Panc1 (cell line): Measurements from ENCODE around the gene NOS3. TPM values are rescaled to one million over a fixed set of nuclear protein-coding genes. Genes with fewer than 3 reads are reported as not detected.

Source experiments
- ATAC-seq: fragments of 200-7000 bp; cut with Tn5 transposase; 2 replicates; pipeline ENCODE4 v1.9.1; 2020; ENCODE audit warnings: mild to moderate bottlenecking, moderate library complexity
- BruUV-seq: library from RNA; stranded (reverse); fragments of 400-500 nt; replicated peaks from 2 replicates; lab custom pipeline; 2021; lab: Mats Ljungman, UMichigan
- CTCF ChIA-PET: fragments of 300-600 bp; sonication (Branson Sonifier 250); formaldehyde crosslinking; loops from one replicate; lab custom pipeline; 2022; ENCODE audit warnings: antibody characterized with exemption; lab: Charles Lee
- POLR2A ChIA-PET: fragments of 300-600 bp; sonication (Branson Sonifier 250); formaldehyde crosslinking; loops from one replicate; lab custom pipeline; 2022; ENCODE audit warnings: antibody characterized with exemption; lab: Charles Lee
- DNase-seq: peaks from one replicate; pipeline ENCODE4 v3.0.0-alpha.2; 2010; ENCODE audit warnings: low read depth, low spot score
- H3K27ac ChIP-seq: 2 replicates; pipeline ENCODE4 v1.5.1; 2011; ENCODE audit warnings: mild to moderate bottlenecking, low read length, inconsistent platforms
- H3K27me3 ChIP-seq: fragments of 200-500 bp; sonication (Bioruptor generic); 2 replicates; pipeline ENCODE4 v1.6.0; 2014; ENCODE audit warnings: low read length, inconsistent platforms; ENCODE audit not compliant: control insufficient read depth, insufficient read depth
- H3K36me3 ChIP-seq: fragments of 200-500 bp; sonication (Bioruptor generic); 2 replicates; pipeline ENCODE4 v1.5.1; 2014; ENCODE audit warnings: inconsistent platforms, mild to moderate bottlenecking, low read length, moderate library complexity; ENCODE audit not compliant: control insufficient read depth, insufficient read depth
- H3K4me1 ChIP-seq: 2 replicates; pipeline ENCODE4 v1.5.1; 2011; ENCODE audit warnings: inconsistent platforms, mild to moderate bottlenecking, low read length, moderate library complexity; ENCODE audit not compliant: control insufficient read depth, insufficient read depth
- H3K4me3 ChIP-seq, 2 experiments: 2 replicates each; pipeline ENCODE4 v1.5.1; 2011 to 2012; ENCODE audit warnings: low read depth in 2 of 2, low read length in 2 of 2, mild to moderate bottlenecking in 2 of 2, inconsistent platforms in 1 of 2, moderate library complexity in 1 of 2
- H3K9me3 ChIP-seq: fragments of 200-500 bp; sonication (Bioruptor generic); 2 replicates; pipeline ENCODE4 v1.5.1; 2014; ENCODE audit warnings: low read depth, mild to moderate bottlenecking, inconsistent platforms, low read length, moderate library complexity; ENCODE audit not compliant: control insufficient read depth, insufficient read depth
- CTCF ChIP-seq: fragments of 450-650 bp; IDR thresholded peaks from 2 replicates; pipeline ENCODE4 v1.5.1; 2017; ENCODE audit warnings: mild to moderate bottlenecking
- POLR2AphosphoS5 ChIP-seq: IDR thresholded peaks from 2 replicates; pipeline ENCODE4 v1.6.1; 2012; ENCODE audit warnings: mild to moderate bottlenecking, low read depth, low read length, moderate library complexity
- REST ChIP-seq, 2 experiments: IDR thresholded peaks; 2 replicates each; pipeline ENCODE4 v1.6.1; 2011 to 2012; ENCODE audit warnings: low read depth in 2 of 2, control low read depth in 1 of 2, low read length in 1 of 2, mild to moderate bottlenecking in 1 of 2, moderate library complexity in 1 of 2; ENCODE audit not compliant: insufficient read depth in 1 of 2
- SIN3A ChIP-seq: IDR thresholded peaks from 2 replicates; pipeline ENCODE4 v1.6.1; 2012; ENCODE audit warnings: low read depth, mild to moderate bottlenecking, low read length, moderate library complexity, borderline replicate concordance; ENCODE audit not compliant: insufficient read depth
- TCF7L2 ChIP-seq: IDR thresholded peaks from 2 replicates; pipeline ENCODE4 v1.6.1; 2011; ENCODE audit warnings: mild to moderate bottlenecking, low read depth, low read length, inconsistent platforms
- in situ Hi-C: cut with HindIII; loops from 2 replicates; pipeline ENCODE4 v1.10.0; 2016; ENCODE audit warnings: low sequenced_read_pairs, low pct_unique_long_range_greater_than_20kb
- intact Hi-C: fragments of 100-400 bp; cut with micrococcal nuclease; formaldehyde crosslinking; loops from one replicate; pipeline ENCODE4 v1.10.0; 2022; ENCODE audit not compliant: unreplicated experiment
- total RNA-seq: library from RNA; stranded (reverse); gene quantifications from one replicate; pipeline ENCODE4 v1.2.1, GENCODE V29; 2021; ENCODE audit not compliant: unreplicated experiment

Gene NOS3
- total RNA-seq, 1 experiment from 2014 or later: 3.1 TPM

- ChIA-PET CTCF (no interaction called here), POLR2A (no interaction called here)
- in situ Hi-C loops (no loop called here), intact Hi-C loops (no loop called here)
- DNase-seq: no peak
- Histone ChIP-seq H3K27ac (no peak overlapping the region), H3K36me3 (no peaks in the 10 kb centered on the region), H3K4me3 (no peak overlapping the region), H3K27me3 (no peaks in the 10 kb centered on the region), H3K4me1 (no peaks in the 10 kb centered on the region; the same call in 1 of the 2 replicates), H3K9me3 (no peaks in the 10 kb centered on the region)
- no peak for ATAC-seq
- BruUV-seq: TSS peak; percentile 64
- no peak for TF ChIP-seq SIN3A
- TF ChIP-seq REST (IDR thresholded peaks at IDR 0.05; ENCODE audit: insufficient read depth in 1 of 2, low read depth in 2 of 2, low read length in 1 of 2): no peak
- no peak for TF ChIP-seq CTCF
- no peak for TF ChIP-seq POLR2AphosphoS5
- no peak for TF ChIP-seq TCF7L2
Observed at GRCh38 chr7:151031011-151031410, 40.2 kb downstream of the NOS3 start.

GRCh38 chr7:151032936-151033863 is 42.4 kb downstream of the NOS3 start:
- ChIA-PET POLR2A (interaction anchor here (0.6 kb wide), 1 partner anchor 62 kb away, joined by 15 read pairs; no protein-coding TSS in a partner anchor), CTCF (interaction anchor here (0.7 kb wide), 1 partner anchor 70 kb away, joined by 3 read pairs; no protein-coding TSS in a partner anchor)
- in situ Hi-C loops: no loop called here
- Histone ChIP-seq H3K36me3 (no peaks in the 10 kb centered on the region), H3K27me3 (no peaks in the 10 kb centered on the region), H3K9me3 (no peaks in the 10 kb centered on the region), H3K4me1 (no peaks in the 10 kb centered on the region), H3K4me3 (no peak overlapping the region), H3K27ac (no peak overlapping the region)
- intact Hi-C loops: no loop called here
- no TSS peak for BruUV-seq
- TF ChIP-seq POLR2AphosphoS5 (no peak), REST (IDR thresholded peaks at IDR 0.05; ENCODE audit: insufficient read depth in 1 of 2, low read depth in 2 of 2, low read length in 1 of 2) (no peak), TCF7L2 (no peak), SIN3A (no peak), CTCF (no peak)
- DNase-seq (no peak), ATAC-seq (no peak)
